Psoas muscle (tissue), 8 donors: Measurements from ENCODE around the gene GNAT3. TPM values are rescaled to one million over a fixed set of nuclear protein-coding genes. Genes with fewer than 3 reads are reported as not detected.

ENCODE experiments used
- ATAC-seq, 4 donors: fragments of 200-7000 bp; cut with Tn5 transposase; one replicate each; pipeline ENCODE4 v1.9.1; 2020; ENCODE audit warnings: moderate library complexity in 3 of 4, mild to moderate bottlenecking in 2 of 4
- DNase-seq, 2 donors: peaks; one replicate each; pipeline ENCODE4 v3.0.0-alpha.2; 2020
- H3K27ac ChIP-seq: fragments of 200-600 bp; one replicate; pipeline ENCODE4 v1.8.0; 2022
- H3K27me3 ChIP-seq, 3 donors: fragments of 200-600 bp in 1 of 3; one replicate each; pipeline versions ENCODE4 v1.6.1 to v1.8.0; 2013 to 2022; ENCODE audit warnings: low read length in 2 of 3, mild to moderate bottlenecking in 2 of 3, moderate library complexity in 1 of 3; ENCODE audit not compliant: insufficient read depth in 3 of 3
- H3K36me3 ChIP-seq, 2 donors: fragments of 200-600 bp in 1 of 2; one replicate each; pipeline versions ENCODE4 v1.6.1 to v1.8.0; 2013 to 2022; ENCODE audit warnings: low read depth in 1 of 2, mild to moderate bottlenecking in 1 of 2, moderate library complexity in 1 of 2; ENCODE audit not compliant: insufficient read depth in 1 of 2
- H3K4me1 ChIP-seq: fragments of 200-600 bp; one replicate; pipeline ENCODE4 v1.8.0; 2022
- H3K4me3 ChIP-seq: fragments of 200-600 bp; one replicate; pipeline ENCODE4 v1.8.0; 2022; ENCODE audit warnings: mild to moderate bottlenecking
- H3K9me3 ChIP-seq: fragments of 200-600 bp; one replicate; pipeline ENCODE4 v1.8.0; 2022
- CTCF ChIP-seq: fragments of 200-600 bp; IDR thresholded peaks from one replicate; pipeline ENCODE4 v1.8.0; 2022; ENCODE audit warnings: antibody characterized with exemption
- WGBS, 3 donors: extraction: QIAGEN DNeasy Blood & Tissue Kit; methylation state at CpG; one replicate each; pipeline versions ENCODE4 v1.1.6 to v1.1.7; 2013; 5-methylcytosine and 5-hydroxymethylcytosine counted together
- intact Hi-C, 2 donors: fragments of 100-400 bp; cut with DNase I; formaldehyde crosslinking; loops; one replicate each; pipeline versions ENCODE4 v1.11.0 to v1.14.2; 2022
- long read RNA-seq, 2 donors: library from polyadenylated mRNA; unstranded; transcript quantifications; one replicate each; pipeline ENCODE4 v2.0.0, GENCODE V29; 2021
- polyA plus RNA-seq, 3 donors: library from polyadenylated mRNA; stranded (reverse); fragments of 200-250 nt; gene quantifications; one replicate each; pipeline ENCODE4 v1.2.3, GENCODE V29; 2013
- total RNA-seq, 4 donors: library from RNA; stranded (reverse); fragmentation: NEBNext Ultra II Directional in 2 of 4; extraction: Animal tissue kit (Norgen Biotek cat#: 25700) in 2 of 4; gene quantifications; one replicate each; pipeline versions ENCODE4 v1.2.1 to v1.2.4, GENCODE V29; 2021 to 2023
- donor health status: healthy with polysubstance abuse.
- donor health status: DM: no; HTN: no; CAD: no; lungs with moderate emphysema.
- donor health status: Bipolar disorder and iron deficiency.
- donor health status: healthy.
- donor health status: DM: yes; HTN: yes; CAD: no.
- donor health status: DM: no; HTN: no; CAD: no.
- donor health status: DM: no; HTN: no; CAD: no.
- donor health status: DM: yes; HTN: yes; CAD: no.

The GNAT3 gene
- not detected for total RNA-seq
- not detected for polyA plus RNA-seq
- long read RNA-seq, donor 1, result 0 reads
- long read RNA-seq, donor 2, result 0 reads

GRCh38 chr7:80511964-80512363 is at the start of gene GNAT3:
Gene GNAT3 (minus strand): TSS chr7:80512064. CDS start chr7:80511926, 138 bp downstream.
- Histone ChIP-seq H3K36me3 (no peaks in the 10 kb centered on the region), H3K27ac (no peak within 1 kb of the TSS), H3K9me3 (no peaks in the 10 kb centered on the region), H3K27me3 (no peaks in the 10 kb centered on the region), H3K4me3 (no peak within 1 kb of the TSS), H3K4me1 (peaks cover 5% of the 10 kb centered on the region)
- DNase-seq, result no peak
- TF ChIP-seq CTCF, result no peak
- ATAC-seq, result no peak
- intact Hi-C loops, result no loop called here
- 95 to 98% (median 97%) methylated on average over 3 of the region's 3 CpGs for WGBS, 3 donors

GRCh38 chr7:80558116-80558515 is 46.3 kb upstream of the GNAT3 start:
- Histone ChIP-seq H3K4me1 (no peaks in the 10 kb centered on the region), H3K27me3 (no peaks in the 10 kb centered on the region), H3K36me3 (no peaks in the 10 kb centered on the region), H3K9me3 (peaks cover 7% of the 10 kb centered on the region), H3K27ac (no peak overlapping the region), H3K4me3 (no peak overlapping the region)
- no peak for TF ChIP-seq CTCF
- WGBS, 3 donors, result 75 to 95% (median 77%) methylated on average over 3 of the region's 3 CpGs
- intact Hi-C loops, result no loop called here
- DNase-seq (no peak), ATAC-seq (no peak)

GRCh38 chr7:80552031-80552694 is 40.3 kb upstream of the GNAT3 start:
- WGBS, 3 donors, result 58 to 76% (median 60%) methylated on average over 1 of the region's 1 CpG
- intact Hi-C loops, result no loop called here
- ATAC-seq, result no peak
- no peak for TF ChIP-seq CTCF
- no peak for DNase-seq
- Histone ChIP-seq H3K9me3 (no peaks in the 10 kb centered on the region), H3K27ac (no peak overlapping the region), H3K4me1 (no peaks in the 10 kb centered on the region), H3K36me3 (no peaks in the 10 kb centered on the region), H3K27me3 (no peaks in the 10 kb centered on the region), H3K4me3 (no peak overlapping the region)

- Histone ChIP-seq H3K36me3 (no peaks in the 10 kb centered on the region), H3K4me1 (no peaks in the 10 kb centered on the region), H3K27ac (no peak overlapping the region), H3K4me3 (no peak overlapping the region), H3K27me3 (no peaks in the 10 kb centered on the region), H3K9me3 (peaks cover under 1% of the 10 kb centered on the region)
- TF ChIP-seq CTCF, result no peak
- no peak for ATAC-seq
- intact Hi-C loops, result no loop called here
- DNase-seq, result no peak
- 95 to 98% (median 96%) methylated on average over 2 of the region's 2 CpGs for WGBS, 3 donors
These were observed 38.1 kb upstream of the GNAT3 start for GRCh38 chr7:80550005-80550404.
